Measurements from ENCODE around the gene LRRC56. TPM values are rescaled to one million over a fixed set of nuclear protein-coding genes. Genes with fewer than 3 reads are reported as not detected.
A peak's percentile ranks its signal among the peaks of the same experiment; 100 is the strongest.

Gene LRRC56
- total RNA-seq, 2 experiments from 2014 or later = 2.4 TPM

GRCh38 chr11:559712-560304, 22.5 kb downstream of the LRRC56 start:
- Histone ChIP-seq H3K27ac (ENCODE audit: low read depth in 1 of 2, low read length in 2 of 2) (peak overlapping the region; percentile 39 to 78), H3K9me3 (ENCODE audit: control insufficient read depth in 1 of 2, insufficient read depth in 1 of 2, low read length in 2 of 2) (no peaks in the 10 kb centered on the region), H3K4me3 (ENCODE audit: low read length) (peak overlapping the region; percentile 58), H3K27me3 (ENCODE audit: control insufficient read depth in 1 of 2, insufficient read depth in 2 of 2, low read length in 2 of 2) (no peaks in the 10 kb centered on the region), H3K4me1 (ENCODE audit: insufficient read depth, low read length) (peaks cover 39% of the 10 kb centered on the region), H3K36me3 (ENCODE audit: insufficient read depth, low read length) (peaks cover 10% of the 10 kb centered on the region)
- Mint-ChIP-seq H3K36me3 (ENCODE audit: low read depth) (peaks cover 9% of the 10 kb centered on the region), H3K4me3 (peak overlapping the region; percentile 85), H3K27ac (peak overlapping the region; percentile 88), H3K4me1 (ENCODE audit: low read depth) (peaks cover 13% of the 10 kb centered on the region), H3K9me3 (no peaks in the 10 kb centered on the region), H3K27me3 (no peaks in the 10 kb centered on the region)
- DNase-seq (peak in 3 of 14 experiments; percentile 19 to 52 (median 44)), ATAC-seq (ENCODE audit: poor library complexity) (no peak)
- CTCF ChIA-PET = interaction anchor here (0.7 to 1.6 kb wide), 3 partner anchors 9 to 137 kb away, joined by 3 read pairs; no protein-coding TSS in a partner anchor
- POLR2A ChIA-PET = interaction anchor here (0.8 to 2.2 kb wide), 6 partner anchors 9 to 167 kb away, joined by 3 to 21 read pairs (median 5); partner anchors contain the start of genes DEAF1, PHRF1 and TMEM80
- intact Hi-C loops (cut with DNase I, micrococcal nuclease) = loop anchor here (1.0 to 10.0 kb wide), 4 partner anchors 8 to 135 kb away; partner anchors contain the start of genes DEAF1 (in 1 of the 2) and TMEM80 (in 1 of the 2)
- no peak for TF ChIP-seq CTCF (IDR thresholded peaks at IDR 0.05)

- DNase-seq = peak; percentile 93 to 98 (median 96)
- H3K27ac Mint-ChIP-seq = peak within 1 kb of the TSS; percentile 88
- POLR2A ChIA-PET = interaction anchor here (0.8 to 2.2 kb wide), 10 partner anchors 8 to 186 kb away, joined by 3 to 21 read pairs (median 4); partner anchors contain the start of genes DEAF1, PHRF1 and TMEM80
- peaks cover 10% of the 10 kb centered on the region for H3K36me3 ChIP-seq (ENCODE audit: insufficient read depth, low read length)
- H3K27ac ChIP-seq (ENCODE audit: low read depth in 1 of 2, low read length in 2 of 2) = peak within 1 kb of the TSS; percentile 39 to 78
- ATAC-seq (ENCODE audit: poor library complexity) = peak; percentile 92
- peak within 1 kb of the TSS; percentile 60 for H3K4me3 ChIP-seq (ENCODE audit: low read length)
- no peaks in the 10 kb centered on the region for H3K27me3 Mint-ChIP-seq
- TF ChIP-seq CTCF (IDR thresholded peaks at IDR 0.05) = no peak
- intact Hi-C loops (cut with DNase I, micrococcal nuclease) = loop anchor here (1.0 to 10.0 kb wide), 4 partner anchors 8 to 134 kb away; partner anchors contain the start of genes DEAF1 (in 1 of the 2) and TMEM80 (in 1 of the 2)
- peaks cover 9% of the 10 kb centered on the region for H3K36me3 Mint-ChIP-seq (ENCODE audit: low read depth)
- H3K9me3 Mint-ChIP-seq = no peaks in the 10 kb centered on the region
- H3K4me3 Mint-ChIP-seq = peak within 1 kb of the TSS; percentile 93
- CTCF ChIA-PET = interaction anchor here (0.7 to 1.6 kb wide), 3 partner anchors 8 to 136 kb away, joined by 3 read pairs; no protein-coding TSS in a partner anchor
- peaks cover 39% of the 10 kb centered on the region for H3K4me1 ChIP-seq (ENCODE audit: insufficient read depth, low read length)
- no peaks in the 10 kb centered on the region for H3K9me3 ChIP-seq (ENCODE audit: control insufficient read depth in 1 of 2, insufficient read depth in 1 of 2, low read length in 2 of 2)
- H3K4me1 Mint-ChIP-seq (ENCODE audit: low read depth) = peaks cover 13% of the 10 kb centered on the region
- no peaks in the 10 kb centered on the region for H3K27me3 ChIP-seq (ENCODE audit: control insufficient read depth in 1 of 2, insufficient read depth in 2 of 2, low read length in 2 of 2)
These were observed 23.2 kb downstream of the LRRC56 start, which contains the start of the genes LMNTD2 and RASSF7 for GRCh38 chr11:560305-561147. Gene LMNTD2, minus strand, starts transcription at chr11:560738. Its CDS starts 22 bp downstream, at chr11:560716. Gene RASSF7, plus strand, starts transcription at chr11:560970. Its CDS starts 799 bp downstream, at chr11:561769.

Measured in CD4-positive, alpha-beta T cell (primary cell).